ENCODE data around the gene ZFPM1.

DNA sequence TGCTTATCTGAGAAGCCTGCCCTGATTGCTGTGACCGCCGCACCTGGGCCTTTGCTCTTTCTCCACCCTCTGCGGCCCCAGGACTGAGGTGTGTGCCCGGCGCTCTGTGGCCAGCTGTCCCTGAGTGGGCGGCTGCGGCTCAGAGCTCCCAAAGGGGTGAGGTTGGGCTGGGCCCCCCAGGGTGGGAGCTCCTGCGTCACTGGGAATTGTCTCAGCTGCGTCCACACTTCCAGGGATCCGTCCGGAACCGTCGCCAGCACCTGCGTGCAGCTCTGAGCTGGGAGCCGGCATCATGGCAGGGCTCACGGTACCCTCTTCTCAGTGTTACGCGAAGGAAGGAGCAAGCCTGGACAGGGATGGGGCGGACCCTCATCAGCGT is 46.0 kb upstream of the ZFPM1 start:
- TF ChIP-seq ZNF274 (IDR thresholded peaks at IDR 0.05; ENCODE audit: low read depth, low read length): no peak
- no peak for TF ChIP-seq SUZ12 (IDR thresholded peaks at IDR 0.05; ENCODE audit: extremely low read depth, insufficient read depth, insufficient read length)
- TF ChIP-seq YY1 (IDR thresholded peaks at IDR 0.05; ENCODE audit: insufficient read depth, insufficient read length): no peak
